Aorta (tissue), 5 donors: Measurements from ENCODE around the gene ATF4. TPM values are rescaled to one million over a fixed set of nuclear protein-coding genes. Genes with fewer than 3 reads are reported as not detected.

ENCODE experiments used
- ATAC-seq: fragments of 200-7000 bp; cut with Tn5 transposase; one replicate; pipeline ENCODE4 v1.9.1; 2022; ENCODE audit warnings: moderate library complexity; ENCODE audit not compliant: low FRiP score
- DNase-seq, 2 donors: peaks; one replicate each; pipeline ENCODE4 v3.0.0-alpha.2; 2020
- H3K27ac ChIP-seq, 2 donors: one replicate each; pipeline ENCODE4 v1.5.1; 2013; ENCODE audit warnings: low read length in 2 of 2, mild to moderate bottlenecking in 2 of 2, moderate library complexity in 2 of 2, control low read depth in 1 of 2, inconsistent platforms in 1 of 2, low read depth in 1 of 2
- H3K27me3 ChIP-seq, 2 donors: one replicate each; pipeline ENCODE4 v1.6.1; 2013; ENCODE audit warnings: control low read depth in 1 of 2, low read length in 1 of 2, mild to moderate bottlenecking in 1 of 2, moderate library complexity in 1 of 2; ENCODE audit not compliant: insufficient read depth in 2 of 2, control insufficient read depth in 1 of 2
- H3K36me3 ChIP-seq, 2 donors: one replicate each; pipeline ENCODE4 v1.6.1; 2013; ENCODE audit warnings: control low read depth in 1 of 2, low read length in 1 of 2, mild to moderate bottlenecking in 1 of 2; ENCODE audit not compliant: insufficient read depth in 2 of 2, control insufficient read depth in 1 of 2
- H3K4me1 ChIP-seq, 2 donors: one replicate each; pipeline ENCODE4 v1.6.1; 2013; ENCODE audit warnings: low read length in 2 of 2, control low read depth in 1 of 2, mild to moderate bottlenecking in 1 of 2, moderate library complexity in 1 of 2; ENCODE audit not compliant: insufficient read depth in 2 of 2, control insufficient read depth in 1 of 2
- H3K4me3 ChIP-seq, 2 donors: one replicate each; pipeline ENCODE4 v1.5.1; 2013; ENCODE audit warnings: low read length in 2 of 2, control low read depth in 1 of 2, mild to moderate bottlenecking in 1 of 2
- H3K9me3 ChIP-seq: one replicate; pipeline ENCODE4 v1.6.1; 2013; ENCODE audit warnings: mild to moderate bottlenecking, low read length; ENCODE audit not compliant: control insufficient read depth
- WGBS, 2 donors: extraction: QIAGEN DNeasy Blood & Tissue Kit; methylation state at CpG; one replicate each; pipeline ENCODE4 v1.1.7; 2013; 5-methylcytosine and 5-hydroxymethylcytosine counted together
- intact Hi-C, 2 donors: fragments of 100-400 bp; cut with DNase I; formaldehyde crosslinking; loops; one replicate each; pipeline versions ENCODE4 v1.14.2 to v1.15.0; 2022
- polyA plus RNA-seq, 2 donors: library from polyadenylated mRNA; stranded (reverse); fragments of 200-250 nt; gene quantifications; one replicate each; pipeline ENCODE4 v1.2.3, GENCODE V29; 2013
- total RNA-seq, 2 donors: library from RNA; stranded (reverse); fragmentation: NEBNext Ultra II Directional; extraction: Animal tissue kit (Norgen Biotek cat#: 25700); gene quantifications; one replicate each; pipeline ENCODE4 v1.2.1, GENCODE V29; 2021
- donor health status: healthy with polysubstance abuse.
- donor health status: Bipolar disorder and iron deficiency.
- donor health status: DM: no; HTN: no; CAD: no.
- donor health status: DM: no; HTN: no; CAD: no.
- donor health status: DM: yes; HTN: yes; CAD: no.

Gene ATF4
- total and polyA plus RNA-seq, 4 donors, result 305 to 759 (median 448) TPM

DNA sequence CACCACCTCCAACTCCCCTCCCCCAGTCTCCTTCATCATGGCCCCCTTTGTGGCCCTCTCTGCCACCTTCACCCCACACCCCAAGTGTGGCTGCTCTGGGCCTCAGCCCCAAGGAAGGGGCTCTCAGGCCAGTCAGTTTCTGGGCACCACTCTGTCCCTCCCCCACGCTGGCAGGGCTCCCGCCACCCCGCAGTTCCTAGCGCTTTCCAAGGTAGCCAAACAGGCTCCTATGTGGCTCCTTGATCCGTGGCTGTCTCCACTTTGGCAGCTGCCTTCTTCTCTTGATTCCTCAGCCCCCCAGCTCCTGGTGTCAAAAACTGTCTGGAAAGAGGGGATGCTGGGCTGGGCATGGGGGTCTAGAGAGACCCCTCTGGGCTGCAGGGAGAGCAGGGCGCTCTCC lies 39.8 kb downstream of the ATF4 start:
- no peaks in the 10 kb centered on the region for H3K4me1 ChIP-seq
- H3K27me3 ChIP-seq, result no peaks in the 10 kb centered on the region
- DNase-seq (no peak), ATAC-seq (no peak)
- no peak overlapping the region for H3K4me3 ChIP-seq
- WGBS, 2 donors, result 46 to 51% methylated on average over 6 of the region's 6 CpGs
- H3K36me3 ChIP-seq, result no peaks in the 10 kb centered on the region
- intact Hi-C loops, result no loop called here
- no peaks in the 10 kb centered on the region for H3K9me3 ChIP-seq
- no peak overlapping the region for H3K27ac ChIP-seq

DNA sequence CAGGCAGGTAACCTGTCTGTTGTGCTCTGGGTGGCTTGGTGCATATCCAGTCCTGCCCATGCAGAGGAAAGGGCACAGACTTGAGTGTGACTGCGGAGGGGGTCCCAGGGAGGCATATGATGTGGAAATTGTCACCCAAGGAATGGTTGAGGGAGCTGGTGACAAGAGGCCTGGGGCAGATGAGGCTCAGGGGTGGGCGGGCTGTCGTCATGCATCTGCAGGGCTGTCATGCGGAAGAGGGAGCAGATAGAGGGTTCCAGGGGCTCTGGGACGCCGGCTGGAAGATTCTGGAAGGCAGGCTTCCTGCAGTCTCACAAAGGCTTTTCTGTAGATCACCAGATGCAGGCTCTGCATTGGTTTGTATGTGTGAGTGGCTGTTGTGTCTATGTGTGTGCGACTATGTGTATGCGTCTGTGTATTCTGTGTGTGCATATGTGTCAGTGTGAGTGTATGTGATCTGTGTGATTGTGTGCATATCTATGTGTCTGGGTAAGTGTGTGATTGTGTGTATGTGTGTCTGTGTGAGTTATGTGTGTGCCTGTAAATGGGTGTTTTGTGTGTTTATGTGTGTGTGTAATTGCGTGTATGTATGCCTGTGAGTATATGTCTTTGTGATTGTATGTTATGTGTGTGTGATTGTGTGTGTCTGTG lies 42.6 kb downstream of the ATF4 start:
- 60 to 69% methylated on average over 9 of the region's 9 CpGs for WGBS, 2 donors

DNA sequence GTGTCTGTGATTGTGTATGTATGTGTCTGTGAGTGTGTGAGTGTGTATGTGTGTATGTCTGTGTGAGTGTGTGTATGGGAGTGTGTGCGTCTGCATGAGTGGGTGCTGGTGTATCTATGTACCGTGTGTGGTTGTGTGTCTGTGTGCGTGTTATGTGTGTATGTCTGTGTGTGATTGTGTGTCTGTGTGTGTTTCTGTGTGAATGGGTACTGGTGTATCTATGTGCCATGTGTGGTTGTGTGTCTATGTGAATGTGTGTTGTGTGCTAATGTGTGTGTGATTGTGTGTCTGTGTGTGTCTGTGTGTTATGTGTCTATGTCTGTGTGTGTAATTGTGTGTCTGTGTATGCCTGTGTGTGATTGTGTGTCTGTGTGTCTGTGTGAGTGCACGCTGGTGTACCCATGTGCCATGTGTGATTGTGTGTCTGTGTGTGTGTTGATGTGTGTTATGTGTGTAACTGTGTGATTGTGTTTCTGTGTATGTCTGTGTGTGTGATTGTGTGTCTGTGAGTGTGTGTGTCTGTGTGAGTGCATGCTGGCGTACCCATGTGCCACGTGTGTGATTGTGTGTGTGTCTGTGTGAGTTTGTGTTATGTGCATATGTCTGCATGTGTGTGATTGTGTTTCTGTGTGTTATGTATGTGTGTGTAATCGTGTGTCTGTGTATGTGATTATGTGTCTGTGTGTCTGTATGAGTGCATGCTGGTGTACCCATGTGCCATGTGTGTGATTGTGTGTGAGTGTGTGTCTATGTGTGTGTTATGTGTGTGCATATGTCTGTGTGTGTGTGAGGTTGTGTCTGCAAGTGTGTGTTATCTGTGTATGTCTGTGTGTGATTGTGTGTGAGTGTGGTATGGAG lies 43.4 kb downstream of the ATF4 start:
- 79 to 86% methylated on average over 7 of the region's 7 CpGs for WGBS, 2 donors
- Histone ChIP-seq H3K4me3 (no peak overlapping the region), H3K27me3 (no peaks in the 10 kb centered on the region), H3K36me3 (no peaks in the 10 kb centered on the region), H3K9me3 (no peaks in the 10 kb centered on the region), H3K4me1 (no peaks in the 10 kb centered on the region), H3K27ac (no peak overlapping the region)
- intact Hi-C loops, result no loop called here
- DNase-seq (no peak), ATAC-seq (no peak)

More for the DNA sequence above, 42.6 kb downstream of the ATF4 start:
- DNase-seq (no peak), ATAC-seq (no peak)
- Histone ChIP-seq H3K4me3 (no peak overlapping the region), H3K4me1 (no peaks in the 10 kb centered on the region), H3K9me3 (no peaks in the 10 kb centered on the region), H3K27me3 (no peaks in the 10 kb centered on the region), H3K27ac (no peak overlapping the region), H3K36me3 (no peaks in the 10 kb centered on the region)
- intact Hi-C loops, result no loop called here

DNA sequence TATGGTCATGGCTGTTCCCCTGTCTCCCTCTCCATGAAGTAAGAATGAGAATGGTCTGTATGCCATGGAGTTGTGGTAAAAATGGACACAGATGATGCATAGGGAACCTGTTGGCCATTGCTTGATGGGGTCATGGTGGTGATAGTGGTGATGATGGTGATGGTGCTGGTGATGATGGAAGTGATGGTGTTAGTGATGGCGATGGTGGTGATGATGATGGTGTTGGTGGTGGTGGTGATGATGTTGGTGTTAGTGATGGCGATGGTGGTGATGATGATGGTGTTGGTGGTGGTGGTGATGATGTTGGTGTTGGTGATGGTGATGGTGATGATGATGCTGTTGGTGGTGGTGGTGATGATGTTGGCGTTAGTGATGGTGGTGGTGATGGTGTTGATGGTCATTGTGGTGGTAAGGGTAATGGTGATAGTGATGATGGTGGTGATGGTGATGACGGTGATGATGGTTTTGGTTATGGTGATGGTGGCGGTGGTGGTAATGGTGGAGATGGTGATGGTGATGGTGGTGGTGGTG lies 45.1 kb downstream of the ATF4 start:
- Histone ChIP-seq H3K4me3 (no peak overlapping the region), H3K9me3 (no peaks in the 10 kb centered on the region), H3K27ac (no peak overlapping the region), H3K27me3 (no peaks in the 10 kb centered on the region), H3K36me3 (no peaks in the 10 kb centered on the region), H3K4me1 (no peaks in the 10 kb centered on the region)
- intact Hi-C loops, result no loop called here
- no peak for ATAC-seq
- DNase-seq, result no peak
- WGBS, 2 donors, result 96 to 98% methylated on average over 5 of the region's 5 CpGs

DNA sequence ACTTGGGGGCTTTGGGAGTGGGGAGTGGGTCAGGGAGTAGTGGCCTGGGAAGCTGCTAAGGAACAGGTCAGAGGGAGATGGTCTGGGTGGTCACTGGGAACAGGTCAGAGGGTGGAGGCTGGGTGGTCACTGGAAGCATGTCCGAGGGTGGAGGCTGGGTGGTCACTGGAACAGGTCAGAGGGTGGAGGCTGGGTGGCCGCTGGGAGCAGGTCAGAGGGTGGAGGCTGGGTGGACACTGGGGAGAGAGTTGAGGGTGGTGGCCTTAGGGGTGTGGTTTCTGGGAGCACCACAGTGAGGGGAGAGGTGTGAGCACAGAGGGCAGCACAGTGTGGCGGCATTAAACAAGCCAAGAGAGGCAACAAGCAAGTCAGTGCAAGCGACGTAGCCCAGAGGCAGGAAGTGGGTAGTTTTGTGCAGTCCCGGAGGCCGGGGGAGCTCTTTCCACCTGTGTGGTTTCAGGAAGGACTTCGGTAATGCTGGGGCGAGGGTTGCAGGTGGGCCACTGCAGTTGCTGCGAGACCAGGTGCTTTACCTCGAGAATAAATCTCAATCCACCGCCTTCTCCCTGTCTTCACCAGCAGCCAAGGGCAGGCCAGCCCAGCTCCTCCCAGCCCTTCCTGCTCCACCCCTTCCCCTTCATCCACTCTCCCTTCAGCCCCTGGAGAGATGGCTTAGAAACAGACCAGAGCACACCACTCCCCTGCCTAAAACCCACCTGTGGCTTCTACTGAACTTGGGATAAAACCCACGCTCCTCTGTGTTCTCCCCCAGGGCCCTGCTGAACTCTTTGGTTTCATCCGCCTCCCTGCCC lies 47.0 kb downstream of the ATF4 start:
- H3K4me1 ChIP-seq, result no peaks in the 10 kb centered on the region
- DNase-seq (no peak), ATAC-seq (no peak)
- WGBS, 2 donors, result 67 to 71% methylated on average over 14 of the region's 14 CpGs
- no peak overlapping the region for H3K4me3 ChIP-seq
- no peaks in the 10 kb centered on the region for H3K36me3 ChIP-seq
- H3K27ac ChIP-seq, result no peak overlapping the region
- intact Hi-C loops, result no loop called here
- H3K9me3 ChIP-seq, result no peaks in the 10 kb centered on the region
- no peaks in the 10 kb centered on the region for H3K27me3 ChIP-seq

DNA sequence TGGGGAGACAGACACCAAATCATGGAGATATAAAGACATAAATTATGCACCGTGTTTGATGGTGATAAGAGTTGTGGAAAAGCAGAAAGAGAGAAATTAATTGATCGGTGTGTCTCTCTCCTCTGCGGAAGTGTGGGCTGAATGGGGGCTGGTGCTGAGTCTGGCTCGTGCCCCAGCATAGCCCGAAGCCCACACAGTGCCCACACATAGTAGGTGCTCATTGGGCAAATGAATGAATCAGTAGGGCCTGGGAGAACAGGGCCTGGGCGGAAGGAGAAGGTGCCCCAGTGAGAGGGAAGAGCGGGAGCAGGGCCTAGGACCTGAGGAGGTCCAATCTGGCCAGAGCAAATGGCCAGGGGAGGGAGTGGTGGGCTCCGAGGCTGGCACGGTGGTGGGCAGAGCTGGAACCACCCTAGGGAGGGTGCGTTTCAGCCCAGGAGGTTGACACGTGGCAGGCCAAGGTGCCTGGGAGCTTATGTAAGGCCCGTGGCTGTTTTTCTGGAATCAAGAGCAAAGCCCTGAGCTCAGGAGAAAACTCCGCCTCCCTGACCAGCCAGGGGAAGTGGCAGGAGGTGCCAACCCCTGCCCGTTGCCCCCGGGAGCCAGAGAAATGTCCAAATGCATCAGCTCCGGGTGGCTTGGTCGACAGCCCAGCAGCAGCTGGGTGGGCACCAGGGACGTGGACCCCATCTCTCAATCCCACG lies 48.1 kb downstream of the ATF4 start:
- no peaks in the 10 kb centered on the region for H3K27me3 ChIP-seq
- no peaks in the 10 kb centered on the region for H3K36me3 ChIP-seq
- no peaks in the 10 kb centered on the region for H3K9me3 ChIP-seq
- DNase-seq, result no peak
- no peak overlapping the region for H3K4me3 ChIP-seq
- 69 to 72% methylated on average over 17 to 19 of the region's 19 CpGs for WGBS, 2 donors
- no peaks in the 10 kb centered on the region for H3K4me1 ChIP-seq
- intact Hi-C loops, result no loop called here
- no peak for ATAC-seq
- no peak overlapping the region for H3K27ac ChIP-seq

DNA sequence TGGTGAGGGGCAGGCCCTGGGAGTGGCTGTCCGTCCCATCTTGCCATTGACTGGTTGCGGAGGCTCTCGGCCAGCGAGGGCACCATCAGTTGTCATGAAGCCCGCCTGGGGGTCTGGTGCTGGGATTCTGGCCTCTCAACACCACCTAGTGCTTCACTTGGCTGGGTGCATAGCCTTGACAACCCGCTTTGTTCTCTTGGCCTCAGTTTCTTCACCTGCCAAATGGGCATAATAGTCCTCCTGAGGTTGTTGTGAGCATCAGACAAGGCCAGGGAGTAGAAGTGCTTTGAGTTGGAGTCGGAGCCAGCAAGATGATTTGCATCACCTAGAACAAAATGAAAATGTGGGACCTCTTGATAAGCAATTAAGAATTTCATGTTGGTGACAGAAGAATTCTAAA lies 48.7 kb downstream of the ATF4 start:
- intact Hi-C loops, result no loop called here
- Histone ChIP-seq H3K36me3 (no peaks in the 10 kb centered on the region), H3K27me3 (no peaks in the 10 kb centered on the region), H3K4me3 (no peak overlapping the region), H3K27ac (no peak overlapping the region), H3K4me1 (no peaks in the 10 kb centered on the region), H3K9me3 (no peaks in the 10 kb centered on the region)
- DNase-seq (no peak), ATAC-seq (no peak)
- 94 to 96% methylated on average over 7 of the region's 7 CpGs for WGBS, 2 donors

DNA sequence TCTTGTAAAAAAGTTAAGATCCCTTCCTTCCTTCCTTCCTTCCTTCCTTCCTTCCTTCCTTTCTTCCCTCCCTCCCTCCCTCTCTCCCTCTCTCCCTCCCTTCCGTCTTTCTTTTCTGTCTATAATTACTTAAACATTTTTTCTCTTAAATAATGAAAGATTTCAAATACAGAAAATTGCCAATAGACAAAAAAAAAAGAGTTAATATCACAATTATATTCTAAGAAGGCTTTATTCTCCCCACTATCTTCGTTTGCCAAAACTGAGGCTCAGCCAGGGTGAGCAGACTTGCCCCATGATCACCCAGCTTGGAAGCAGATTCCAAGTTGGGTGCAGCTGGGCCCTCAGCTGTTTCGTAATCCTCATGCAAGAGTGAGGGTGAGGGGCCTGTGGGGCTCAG lies 49.9 kb downstream of the ATF4 start:
- Histone ChIP-seq H3K27ac (no peak overlapping the region), H3K36me3 (no peaks in the 10 kb centered on the region), H3K27me3 (no peaks in the 10 kb centered on the region), H3K9me3 (no peaks in the 10 kb centered on the region), H3K4me3 (no peak overlapping the region), H3K4me1 (no peaks in the 10 kb centered on the region)
- 81 to 91% methylated on average over 3 of the region's 3 CpGs for WGBS, 2 donors
- no peak for DNase-seq
- intact Hi-C loops, result no loop called here
- no peak for ATAC-seq
